ENCODE measurements around the gene HNF4A. TPM values are rescaled to one million over a fixed set of nuclear protein-coding genes. Genes with fewer than 3 reads are reported as not detected.

Gene HNF4A
- total RNA-seq, 2 donors from 2014 or later: not detected

- no peak overlapping the region for H3K27ac ChIP-seq
Observed at GRCh38 chr20:44403194-44404112, 48.0 kb downstream of the HNF4A start.

DNA sequence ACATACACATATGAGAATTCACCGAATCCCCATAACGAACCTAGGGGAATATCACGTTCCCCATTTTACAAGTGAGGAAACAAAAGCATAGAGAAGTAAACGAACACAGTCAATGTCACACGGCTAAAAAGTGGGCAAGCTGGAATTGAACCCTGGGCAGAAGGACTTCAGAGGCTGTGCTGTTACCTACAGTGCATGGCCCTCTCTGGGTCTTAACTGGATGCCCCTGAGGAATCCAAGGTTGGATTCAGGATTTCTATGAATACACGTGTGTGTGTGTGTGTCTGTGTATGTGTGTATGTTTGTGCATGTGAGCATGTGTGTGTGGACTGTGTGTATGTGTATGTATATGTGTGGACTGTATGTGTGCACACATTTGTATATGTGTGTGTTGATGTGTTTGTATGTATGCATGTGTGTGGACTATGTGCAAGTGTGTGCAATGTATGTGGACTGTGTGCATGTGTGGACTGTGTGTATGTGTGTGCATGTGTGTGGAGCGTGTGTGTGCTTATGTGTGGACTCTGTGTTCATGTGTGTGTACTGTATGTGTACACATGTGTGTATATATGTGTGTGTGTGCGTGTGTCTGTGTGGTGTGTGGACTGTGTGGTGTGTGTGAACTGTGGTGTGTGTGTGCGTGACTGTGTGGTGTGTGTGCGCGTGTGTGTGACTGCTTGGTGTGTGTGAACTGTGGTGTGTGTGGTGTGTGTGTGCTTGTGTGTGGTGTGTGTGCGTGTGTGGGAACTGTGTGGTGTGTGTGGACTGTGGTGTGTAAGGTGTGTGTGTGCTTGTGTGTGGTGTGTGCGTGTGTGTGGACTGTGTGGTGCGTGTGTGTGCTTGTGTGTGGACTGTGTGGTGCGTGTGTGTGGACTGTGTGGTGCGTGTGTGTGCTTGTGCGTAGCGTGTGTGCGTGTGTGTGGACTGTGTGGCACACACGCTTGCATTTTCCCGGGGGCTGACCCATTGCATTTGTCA is 49.0 kb downstream of the HNF4A start:
- TF ChIP-seq, protein P1, sequence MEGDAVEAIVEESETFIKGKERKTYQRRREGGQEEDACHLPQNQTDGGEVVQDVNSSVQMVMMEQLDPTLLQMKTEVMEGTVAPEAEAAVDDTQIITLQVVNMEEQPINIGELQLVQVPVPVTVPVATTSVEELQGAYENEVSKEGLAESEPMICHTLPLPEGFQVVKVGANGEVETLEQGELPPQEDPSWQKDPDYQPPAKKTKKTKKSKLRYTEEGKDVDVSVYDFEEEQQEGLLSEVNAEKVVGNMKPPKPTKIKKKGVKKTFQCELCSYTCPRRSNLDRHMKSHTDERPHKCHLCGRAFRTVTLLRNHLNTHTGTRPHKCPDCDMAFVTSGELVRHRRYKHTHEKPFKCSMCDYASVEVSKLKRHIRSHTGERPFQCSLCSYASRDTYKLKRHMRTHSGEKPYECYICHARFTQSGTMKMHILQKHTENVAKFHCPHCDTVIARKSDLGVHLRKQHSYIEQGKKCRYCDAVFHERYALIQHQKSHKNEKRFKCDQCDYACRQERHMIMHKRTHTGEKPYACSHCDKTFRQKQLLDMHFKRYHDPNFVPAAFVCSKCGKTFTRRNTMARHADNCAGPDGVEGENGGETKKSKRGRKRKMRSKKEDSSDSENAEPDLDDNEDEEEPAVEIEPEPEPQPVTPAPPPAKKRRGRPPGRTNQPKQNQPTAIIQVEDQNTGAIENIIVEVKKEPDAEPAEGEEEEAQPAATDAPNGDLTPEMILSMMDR (IDR thresholded peaks at IDR 0.05): no peak
- Histone ChIP-seq H3K4me3 (no peak overlapping the region), H3K9me3 (no peaks in the 10 kb centered on the region), H3K4me1 (no peaks in the 10 kb centered on the region), H3K27ac (no peak overlapping the region), H3K36me3 (no peaks in the 10 kb centered on the region), H3K27me3 (no peaks in the 10 kb centered on the region)
- no peak for DNase-seq (ENCODE audit: low spot score)

More at GRCh38 chr20:44403194-44404112, 48.0 kb downstream of the HNF4A start:
- no peaks in the 10 kb centered on the region for H3K4me1 ChIP-seq
- TF ChIP-seq, protein P1 (IDR thresholded peaks at IDR 0.05): no peak
- no peaks in the 10 kb centered on the region for H3K9me3 ChIP-seq
- no peaks in the 10 kb centered on the region for H3K27me3 ChIP-seq
- no peaks in the 10 kb centered on the region for H3K36me3 ChIP-seq
- DNase-seq (ENCODE audit: low spot score): no peak
- H3K4me3 ChIP-seq: no peak overlapping the region

- Histone ChIP-seq H3K36me3 (no peaks in the 10 kb centered on the region), H3K27me3 (no peaks in the 10 kb centered on the region), H3K9me3 (no peaks in the 10 kb centered on the region), H3K27ac (no peak overlapping the region), H3K4me1 (no peaks in the 10 kb centered on the region), H3K4me3 (no peak overlapping the region)
- TF ChIP-seq, protein P1 (IDR thresholded peaks at IDR 0.05): no peak
- DNase-seq (ENCODE audit: low spot score): no peak
Observed at GRCh38 chr20:44405257-44405656, 49.8 kb downstream of the HNF4A start.

GRCh38 chr20:44405785-44406571 is 50.5 kb downstream of the HNF4A start:
- H3K4me3 ChIP-seq: no peak overlapping the region
- TF ChIP-seq, protein P1 (IDR thresholded peaks at IDR 0.05): no peak
- no peaks in the 10 kb centered on the region for H3K4me1 ChIP-seq
- no peak overlapping the region for H3K27ac ChIP-seq
- H3K36me3 ChIP-seq: no peaks in the 10 kb centered on the region
- H3K27me3 ChIP-seq: no peaks in the 10 kb centered on the region
- no peak for DNase-seq (ENCODE audit: low spot score)
- no peaks in the 10 kb centered on the region for H3K9me3 ChIP-seq

GRCh38 chr20:44406572-44407137 is 51.2 kb downstream of the HNF4A start:
- Histone ChIP-seq H3K36me3 (no peaks in the 10 kb centered on the region), H3K9me3 (no peaks in the 10 kb centered on the region), H3K27ac (no peak overlapping the region), H3K4me1 (no peaks in the 10 kb centered on the region), H3K27me3 (no peaks in the 10 kb centered on the region), H3K4me3 (no peak overlapping the region)
- no peak for DNase-seq (ENCODE audit: low spot score)
- TF ChIP-seq, protein P1 (IDR thresholded peaks at IDR 0.05): no peak

Measured in right atrium auricular region (tissue), 2 donors.